ENCODE results near the gene C17orf107.

- TF ChIP-seq, protein P1, sequence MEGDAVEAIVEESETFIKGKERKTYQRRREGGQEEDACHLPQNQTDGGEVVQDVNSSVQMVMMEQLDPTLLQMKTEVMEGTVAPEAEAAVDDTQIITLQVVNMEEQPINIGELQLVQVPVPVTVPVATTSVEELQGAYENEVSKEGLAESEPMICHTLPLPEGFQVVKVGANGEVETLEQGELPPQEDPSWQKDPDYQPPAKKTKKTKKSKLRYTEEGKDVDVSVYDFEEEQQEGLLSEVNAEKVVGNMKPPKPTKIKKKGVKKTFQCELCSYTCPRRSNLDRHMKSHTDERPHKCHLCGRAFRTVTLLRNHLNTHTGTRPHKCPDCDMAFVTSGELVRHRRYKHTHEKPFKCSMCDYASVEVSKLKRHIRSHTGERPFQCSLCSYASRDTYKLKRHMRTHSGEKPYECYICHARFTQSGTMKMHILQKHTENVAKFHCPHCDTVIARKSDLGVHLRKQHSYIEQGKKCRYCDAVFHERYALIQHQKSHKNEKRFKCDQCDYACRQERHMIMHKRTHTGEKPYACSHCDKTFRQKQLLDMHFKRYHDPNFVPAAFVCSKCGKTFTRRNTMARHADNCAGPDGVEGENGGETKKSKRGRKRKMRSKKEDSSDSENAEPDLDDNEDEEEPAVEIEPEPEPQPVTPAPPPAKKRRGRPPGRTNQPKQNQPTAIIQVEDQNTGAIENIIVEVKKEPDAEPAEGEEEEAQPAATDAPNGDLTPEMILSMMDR (IDR thresholded peaks at IDR 0.05) = no peak
- TF ChIP-seq POLR2A (IDR thresholded peaks at IDR 0.05) = no peak
Measured at GRCh38 chr17:4908301-4908700, 9.0 kb downstream of the C17orf107 start.

Measured in body of pancreas (tissue), 4 donors.